DOHH2 (cell line): Measurements from ENCODE around the gene GABRG3.

Experiments
- H3F3A ChIP-seq: fragments of 200-600 bp; sonication (generic), shearing (Covaris generic); 2 replicates; pipeline ENCODE4 v1.6.0; 2016; ENCODE audit warnings: antibody characterized with exemption, mild to moderate bottlenecking; ENCODE audit not compliant: control insufficient read depth, insufficient read depth
- H3K27ac ChIP-seq: fragments of 200-600 bp; sonication (generic); 2 replicates; pipeline ENCODE4 v1.5.1; 2014; ENCODE audit warnings: low read depth, mild to moderate bottlenecking, low read length, moderate library complexity
- H3K27me3 ChIP-seq: fragments of 200-600 bp; sonication (generic); 2 replicates; pipeline ENCODE4 v1.6.1; 2014; ENCODE audit warnings: mild to moderate bottlenecking, low read length, mixed read lengths; ENCODE audit not compliant: control insufficient read depth
- H3K36me3 ChIP-seq: fragments of 200-600 bp; sonication (generic); 2 replicates; pipeline ENCODE4 v1.6.1; 2014; ENCODE audit warnings: mild to moderate bottlenecking, low read length, moderate library complexity, mixed read lengths; ENCODE audit not compliant: control insufficient read depth
- H3K4me1 ChIP-seq: fragments of 200-600 bp; sonication (generic); 2 replicates; pipeline ENCODE4 v1.6.1; 2014; ENCODE audit warnings: mild to moderate bottlenecking, low read length, mixed read lengths; ENCODE audit not compliant: control insufficient read depth
- H3K4me2 ChIP-seq: fragments of 200-600 bp; sonication (generic); 2 replicates; pipeline ENCODE4 v1.6.0; 2014; ENCODE audit warnings: mild to moderate bottlenecking, low read length, moderate library complexity
- H3K4me3 ChIP-seq: fragments of 200-600 bp; sonication (generic); 2 replicates; pipeline ENCODE4 v1.5.1; 2014; ENCODE audit warnings: mild to moderate bottlenecking, low read length, mixed read lengths
- H3K79me2 ChIP-seq: fragments of 200-600 bp; sonication (generic); 2 replicates; pipeline ENCODE4 v1.6.1; 2014; ENCODE audit warnings: mild to moderate bottlenecking, low read length, mixed read lengths; ENCODE audit not compliant: control insufficient read depth
- H3K9me2 ChIP-seq: fragments of 200-600 bp; sonication (generic); replicated peaks from 2 replicates; pipeline ENCODE4 v1.6.1; 2014; ENCODE audit warnings: mild to moderate bottlenecking, low read length, mixed read lengths; ENCODE audit not compliant: control insufficient read depth
- H3K9me3 ChIP-seq: fragments of 200-600 bp; sonication (generic); 2 replicates; pipeline ENCODE4 v1.6.1; 2014; ENCODE audit warnings: antibody characterized with exemption, low read length, mixed read lengths; ENCODE audit not compliant: control insufficient read depth, insufficient read depth
- H4K20me1 ChIP-seq: fragments of 200-600 bp; sonication (generic); 2 replicates; pipeline ENCODE4 v1.6.0; 2014; ENCODE audit warnings: low read depth, mild to moderate bottlenecking, antibody characterized with exemption, low read length, moderate library complexity; ENCODE audit not compliant: control insufficient read depth, insufficient read depth
- CTCF ChIP-seq: fragments of 200-600 bp; sonication (generic); IDR thresholded peaks from one replicate; pipeline ENCODE4 v1.5.1; 2014; ENCODE audit warnings: antibody characterized with exemption, mild to moderate bottlenecking, low read depth, low read length; ENCODE audit not compliant: poor library complexity, severe bottlenecking
- EZH2phosphoT487 ChIP-seq: fragments of 200-600 bp; sonication (generic); IDR thresholded peaks from 2 replicates; pipeline ENCODE4 v1.6.1; 2017; ENCODE audit warnings: borderline replicate concordance, mild to moderate bottlenecking, antibody characterized with exemption, low read length, moderate library complexity, mixed read lengths

Gene GABRG3

DNA sequence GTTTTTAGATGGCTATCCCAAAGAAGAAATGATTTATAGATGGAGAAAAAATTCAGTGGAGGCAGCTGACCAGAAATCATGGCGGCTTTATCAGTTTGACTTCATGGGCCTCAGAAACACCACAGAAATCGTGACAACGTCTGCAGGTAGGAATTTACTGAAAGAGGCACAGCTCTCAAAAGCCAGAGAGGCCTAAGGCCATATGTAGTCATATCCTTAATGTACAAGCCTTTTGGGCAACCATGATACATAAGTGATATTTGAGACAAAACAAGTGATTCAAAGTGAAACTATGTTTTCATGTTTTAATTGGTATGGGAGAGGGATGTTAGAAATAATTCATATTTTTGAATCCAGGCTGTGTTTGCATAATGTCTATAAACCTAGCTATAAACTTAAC is 509.7 kb downstream of the GABRG3 start:
- Histone ChIP-seq H4K20me1 (no peaks in the 10 kb centered on the region), H3K9me2 (no peaks in the 10 kb centered on the region), H3K36me3 (no peaks in the 10 kb centered on the region), H3K4me3 (no peak overlapping the region), H3K27ac (no peak overlapping the region), H3K27me3 (no peaks in the 10 kb centered on the region), H3K9me3 (peaks cover 22% of the 10 kb centered on the region; the same call in 1 of the 2 replicates), H3K4me1 (no peaks in the 10 kb centered on the region), H3F3A (no peaks in the 10 kb centered on the region), H3K4me2 (no peak overlapping the region), H3K79me2 (no peaks in the 10 kb centered on the region)
- no peak for TF ChIP-seq CTCF
- TF ChIP-seq EZH2phosphoT487, result no peak

DNA sequence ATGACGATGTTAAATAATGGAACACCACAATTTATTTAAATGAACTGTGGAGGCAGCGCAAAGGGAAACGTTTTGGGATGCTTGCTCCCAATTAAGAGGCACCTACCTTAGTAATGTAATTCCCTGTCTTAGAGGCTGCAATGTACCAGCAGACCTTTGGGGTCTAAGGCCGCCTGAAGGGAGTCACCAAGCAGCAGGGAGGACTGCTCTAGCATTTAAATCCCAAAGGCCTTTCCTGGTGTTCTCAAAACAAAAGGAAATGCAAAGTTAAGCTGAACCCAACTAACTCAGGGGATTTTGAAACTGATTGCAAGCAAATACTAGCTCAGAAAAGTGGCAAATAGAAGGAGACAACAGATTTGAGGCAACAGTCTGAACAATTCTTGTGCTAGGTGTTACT is 510.8 kb downstream of the GABRG3 start:
- Histone ChIP-seq H3K36me3 (no peaks in the 10 kb centered on the region), H3K4me2 (no peak overlapping the region), H3K9me3 (peaks cover 20% of the 10 kb centered on the region; the same call in 1 of the 2 replicates), H3F3A (no peaks in the 10 kb centered on the region), H3K79me2 (no peaks in the 10 kb centered on the region), H3K4me3 (no peak overlapping the region), H3K27me3 (no peaks in the 10 kb centered on the region), H3K4me1 (no peaks in the 10 kb centered on the region), H4K20me1 (no peaks in the 10 kb centered on the region), H3K27ac (no peak overlapping the region), H3K9me2 (no peaks in the 10 kb centered on the region)
- TF ChIP-seq EZH2phosphoT487, result no peak
- no peak for TF ChIP-seq CTCF

GRCh38 chr15:27482287-27482686 is 511.3 kb downstream of the GABRG3 start:
- H3K79me2 ChIP-seq, result no peaks in the 10 kb centered on the region
- no peak for TF ChIP-seq EZH2phosphoT487
- TF ChIP-seq CTCF, result no peak
- no peak overlapping the region for H3K4me2 ChIP-seq
- no peak overlapping the region for H3K4me3 ChIP-seq
- H3K4me1 ChIP-seq, result no peaks in the 10 kb centered on the region
- no peaks in the 10 kb centered on the region for H3K9me2 ChIP-seq
- no peak overlapping the region for H3K27ac ChIP-seq
- no peaks in the 10 kb centered on the region for H3K36me3 ChIP-seq
- H3K9me3 ChIP-seq, result peaks cover 20% of the 10 kb centered on the region; the same call in 1 of the 2 replicates
- no peaks in the 10 kb centered on the region for H4K20me1 ChIP-seq
- no peaks in the 10 kb centered on the region for H3K27me3 ChIP-seq
- H3F3A ChIP-seq, result no peaks in the 10 kb centered on the region

- TF ChIP-seq EZH2phosphoT487 (no peak), CTCF (no peak)
- H3K9me2 ChIP-seq, result no peaks in the 10 kb centered on the region
- no peaks in the 10 kb centered on the region for H3F3A ChIP-seq
- H3K4me2 ChIP-seq, result no peak overlapping the region
- H4K20me1 ChIP-seq, result no peaks in the 10 kb centered on the region
- H3K27me3 ChIP-seq, result no peaks in the 10 kb centered on the region
- H3K4me3 ChIP-seq, result no peak overlapping the region
- no peaks in the 10 kb centered on the region for H3K36me3 ChIP-seq
- H3K4me1 ChIP-seq, result no peaks in the 10 kb centered on the region
- no peaks in the 10 kb centered on the region for H3K79me2 ChIP-seq
- H3K27ac ChIP-seq, result no peak overlapping the region
- H3K9me3 ChIP-seq, result peaks cover 20% of the 10 kb centered on the region; the same call in 1 of the 2 replicates
Measured at GRCh38 chr15:27483124-27483523, 512.1 kb downstream of the GABRG3 start.
